ENCODE data around the gene SPEF2.

SPEF2 gene

DNA sequence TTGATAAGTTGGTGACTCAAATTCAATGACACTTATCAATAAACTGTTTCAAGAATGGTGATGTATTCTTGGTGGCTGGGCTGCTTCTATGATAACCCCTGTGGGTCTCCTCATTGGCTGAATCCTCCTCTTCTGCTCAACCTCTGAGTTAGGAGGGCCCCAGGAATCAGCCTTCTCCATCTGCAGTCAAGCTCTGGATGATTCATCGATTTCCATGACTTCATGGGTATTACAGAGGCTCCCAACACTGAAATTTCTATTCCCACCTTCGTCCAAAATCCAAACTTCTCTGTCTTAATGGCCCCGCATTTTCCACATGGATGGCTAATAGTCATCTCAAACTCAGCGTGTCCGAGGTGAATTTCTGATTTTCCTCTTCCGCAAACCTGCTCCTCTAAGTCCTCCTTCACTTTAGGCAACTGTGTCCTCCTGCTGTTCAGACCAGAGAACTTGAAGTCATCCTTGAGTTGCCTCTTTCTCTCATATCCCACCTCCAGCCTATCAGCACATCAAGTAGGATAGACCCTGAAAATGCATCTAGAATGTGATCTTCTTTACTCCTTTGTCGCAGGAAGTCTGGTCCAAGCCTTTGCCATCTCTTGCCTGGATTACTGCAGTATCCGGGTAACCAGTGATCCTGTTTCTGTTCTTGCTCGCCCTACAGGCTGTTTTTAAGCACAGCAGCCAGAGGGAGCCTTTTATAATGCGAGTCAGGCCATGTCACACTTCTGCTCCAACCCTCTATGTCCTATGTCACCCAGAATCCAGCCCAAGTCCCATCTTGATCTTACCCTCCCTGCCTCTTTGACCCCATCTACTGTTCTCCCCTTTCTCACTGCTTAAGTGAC is 197.7 kb downstream of the SPEF2 start:
- TF ChIP-seq, protein P1, sequence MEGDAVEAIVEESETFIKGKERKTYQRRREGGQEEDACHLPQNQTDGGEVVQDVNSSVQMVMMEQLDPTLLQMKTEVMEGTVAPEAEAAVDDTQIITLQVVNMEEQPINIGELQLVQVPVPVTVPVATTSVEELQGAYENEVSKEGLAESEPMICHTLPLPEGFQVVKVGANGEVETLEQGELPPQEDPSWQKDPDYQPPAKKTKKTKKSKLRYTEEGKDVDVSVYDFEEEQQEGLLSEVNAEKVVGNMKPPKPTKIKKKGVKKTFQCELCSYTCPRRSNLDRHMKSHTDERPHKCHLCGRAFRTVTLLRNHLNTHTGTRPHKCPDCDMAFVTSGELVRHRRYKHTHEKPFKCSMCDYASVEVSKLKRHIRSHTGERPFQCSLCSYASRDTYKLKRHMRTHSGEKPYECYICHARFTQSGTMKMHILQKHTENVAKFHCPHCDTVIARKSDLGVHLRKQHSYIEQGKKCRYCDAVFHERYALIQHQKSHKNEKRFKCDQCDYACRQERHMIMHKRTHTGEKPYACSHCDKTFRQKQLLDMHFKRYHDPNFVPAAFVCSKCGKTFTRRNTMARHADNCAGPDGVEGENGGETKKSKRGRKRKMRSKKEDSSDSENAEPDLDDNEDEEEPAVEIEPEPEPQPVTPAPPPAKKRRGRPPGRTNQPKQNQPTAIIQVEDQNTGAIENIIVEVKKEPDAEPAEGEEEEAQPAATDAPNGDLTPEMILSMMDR (IDR thresholded peaks at IDR 0.05; ENCODE audit: insufficient read depth, low read length, missing control alignments), result peak; percentile 45
- H3K4me3 ChIP-seq (ENCODE audit: low read depth, low read length), result no peak overlapping the region
- no peak for DNase-seq (ENCODE audit: low read depth, low spot score)
- CTCF ChIA-PET, result interaction anchor here (0.8 to 1.2 kb wide), 2 partner anchors 36 to 38 kb away, joined by 3 read pairs; no protein-coding TSS in a partner anchor
- POLR2A ChIA-PET, result no interaction called here

DNA sequence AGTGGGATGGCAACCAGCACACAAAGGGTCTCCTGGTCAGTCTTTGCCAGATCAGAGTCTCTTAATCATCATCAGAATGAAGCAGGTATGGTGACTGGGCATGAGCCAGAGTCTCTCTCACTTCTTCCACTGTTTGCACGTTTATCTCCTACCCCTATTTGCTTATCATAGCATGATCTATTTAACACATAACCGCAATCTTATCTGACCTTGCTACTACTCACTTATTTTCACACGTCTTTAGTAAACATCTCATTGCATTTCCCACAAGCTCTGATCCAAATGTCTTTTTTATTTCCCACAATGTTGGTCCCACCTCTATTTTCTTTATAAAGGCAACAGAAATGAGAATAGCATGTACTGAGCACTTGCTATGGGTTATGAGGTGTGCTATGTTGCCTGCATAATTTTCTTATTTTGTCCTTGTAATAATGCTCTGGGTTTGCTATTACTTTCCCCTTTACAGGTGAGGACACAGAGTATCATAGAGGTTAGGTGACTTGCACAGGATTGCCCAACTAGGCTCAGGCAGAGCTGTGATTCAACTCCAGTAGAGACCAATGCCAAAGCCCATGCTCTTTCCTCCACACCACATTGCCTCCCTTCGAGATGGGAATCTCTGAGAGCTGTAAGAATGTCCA is 199.3 kb downstream of the SPEF2 start:
- ChIA-PET CTCF (interaction anchor here (1.0 to 1.2 kb wide), 2 partner anchors 16 to 39 kb away, joined by 3 to 4 read pairs; no protein-coding TSS in a partner anchor), POLR2A (no interaction called here)
- TF ChIP-seq, protein P1 (IDR thresholded peaks at IDR 0.05; ENCODE audit: insufficient read depth, low read length, missing control alignments), result no peak
- no peak overlapping the region for H3K4me3 ChIP-seq (ENCODE audit: low read depth, low read length)
- no peak for DNase-seq (ENCODE audit: low read depth, low spot score)

DNA sequence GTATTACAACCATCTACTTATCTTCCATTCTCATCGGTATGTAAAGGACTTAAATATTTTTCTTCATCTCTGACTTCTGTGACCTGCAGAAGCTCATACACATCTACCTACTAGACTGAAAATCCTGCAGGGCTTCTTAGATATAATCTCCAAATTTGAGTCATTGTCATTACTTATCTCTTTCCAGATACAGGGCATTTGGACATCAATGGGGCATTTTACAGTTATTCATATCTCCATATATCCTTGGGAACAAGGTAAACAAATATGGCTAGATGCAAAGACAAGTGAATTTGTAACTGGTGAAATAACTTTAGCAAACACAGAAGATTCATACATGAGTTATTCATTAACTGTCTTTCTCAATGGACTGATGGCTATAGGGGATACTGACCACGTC is 201.4 kb downstream of the SPEF2 start:
- no peak for DNase-seq (ENCODE audit: low read depth, low spot score)
- no peak overlapping the region for H3K4me3 ChIP-seq (ENCODE audit: low read depth, low read length)
- CTCF ChIA-PET, result no interaction called here
- POLR2A ChIA-PET, result no interaction called here
- TF ChIP-seq, protein P1 (IDR thresholded peaks at IDR 0.05; ENCODE audit: insufficient read depth, low read length, missing control alignments), result no peak

DNA sequence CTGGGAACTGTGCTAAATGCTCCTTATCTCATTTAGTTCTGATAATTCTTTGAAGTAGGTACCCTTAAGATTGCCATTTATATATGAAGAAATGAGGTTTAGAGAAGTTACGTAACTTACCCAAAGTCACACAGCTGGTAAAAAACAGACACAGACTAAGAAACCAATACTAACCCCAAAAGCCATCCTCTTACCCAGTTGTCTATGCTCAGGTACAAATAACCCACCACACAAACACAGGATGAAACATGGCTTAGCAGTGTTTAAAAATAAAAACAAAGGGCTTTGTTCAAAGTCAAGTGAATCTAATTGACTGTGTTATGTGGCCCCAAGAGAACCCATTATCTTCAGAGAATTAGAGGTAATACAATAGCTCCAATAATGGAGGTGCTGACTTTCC is 202.0 kb downstream of the SPEF2 start:
- TF ChIP-seq, protein P1 (IDR thresholded peaks at IDR 0.05; ENCODE audit: insufficient read depth, low read length, missing control alignments), result no peak
- DNase-seq (ENCODE audit: low read depth, low spot score), result no peak
- POLR2A ChIA-PET, result no interaction called here
- no peak overlapping the region for H3K4me3 ChIP-seq (ENCODE audit: low read depth, low read length)
- CTCF ChIA-PET, result interaction anchor here (0.9 to 2.4 kb wide), 2 partner anchors 11 to 42 kb away, joined by 3 to 5 read pairs; no protein-coding TSS in a partner anchor

DNA sequence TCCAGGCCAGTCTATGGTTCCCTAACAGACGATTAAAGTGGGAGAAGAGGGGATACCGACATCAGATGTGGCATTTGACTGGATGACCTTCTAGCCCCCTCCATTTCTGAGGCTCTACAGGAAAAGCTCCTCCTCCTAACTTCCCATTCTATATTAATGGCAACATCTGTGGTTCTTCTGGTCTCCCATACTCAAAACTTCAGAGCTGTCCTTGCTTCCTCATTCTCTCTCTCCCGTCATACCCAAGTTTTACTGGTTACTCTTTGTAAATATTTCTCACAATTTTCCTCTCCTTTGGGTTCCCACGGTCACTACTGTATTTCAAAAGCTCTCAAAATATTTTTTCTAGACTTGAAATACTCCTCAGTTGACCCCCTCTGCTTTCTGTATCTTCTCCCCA is 203.1 kb downstream of the SPEF2 start:
- POLR2A ChIA-PET, result no interaction called here
- TF ChIP-seq, protein P1 (IDR thresholded peaks at IDR 0.05; ENCODE audit: insufficient read depth, low read length, missing control alignments), result no peak
- CTCF ChIA-PET, result interaction anchor here (2.4 kb wide), 1 partner anchor 10 kb away, joined by 5 read pairs; no protein-coding TSS in a partner anchor
- no peak overlapping the region for H3K4me3 ChIP-seq (ENCODE audit: low read depth, low read length)
- no peak for DNase-seq (ENCODE audit: low read depth, low spot score)

DNA sequence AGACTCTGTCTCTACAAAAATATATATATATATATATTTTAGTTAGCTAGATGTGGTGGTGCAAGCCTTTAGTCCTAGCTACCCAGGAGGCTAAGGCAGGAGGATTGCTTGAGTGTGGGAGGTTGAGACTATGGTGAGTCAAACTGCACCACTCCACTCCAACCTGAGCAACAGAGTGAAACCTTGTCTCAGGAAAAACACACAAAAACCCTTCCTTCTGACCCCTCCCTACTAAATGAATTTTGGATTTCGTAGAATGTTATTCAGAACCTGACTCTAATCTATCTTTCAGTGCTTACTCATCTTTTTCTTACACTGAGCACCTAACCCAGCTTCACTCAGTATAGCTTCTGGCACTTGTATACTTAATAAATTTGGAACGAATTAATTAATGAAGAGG is 203.8 kb downstream of the SPEF2 start:
- no peak overlapping the region for H3K4me3 ChIP-seq (ENCODE audit: low read depth, low read length)
- no peak for DNase-seq (ENCODE audit: low read depth, low spot score)
- TF ChIP-seq, protein P1 (IDR thresholded peaks at IDR 0.05; ENCODE audit: insufficient read depth, low read length, missing control alignments), result no peak
- POLR2A ChIA-PET, result no interaction called here
- CTCF ChIA-PET, result interaction anchor here (1.9 to 2.4 kb wide), 2 partner anchors 9 to 44 kb away, joined by 5 to 7 read pairs; no protein-coding TSS in a partner anchor
